Testis (tissue), 2 donors: ENCODE results near the gene CORIN.

Source experiments
- POLR2A ChIP-seq: fragments of 450-650 bp; IDR thresholded peaks from one replicate; pipeline ENCODE4 v1.6.1; 2017; ENCODE audit warnings: antibody characterized with exemption, mild to moderate bottlenecking, moderate library complexity
- TF ChIP-seq, protein P1 (sequence below), 3 experiments: fragments of 450-650 bp in 2 of 3; fragments of 200-600 bp in 1 of 3; sonication (generic) in 1 of 3; IDR thresholded peaks; one replicate each; pipeline ENCODE4 v1.5.1; 2016 to 2019; ENCODE audit warnings: antibody characterized with exemption in 3 of 3, mild to moderate bottlenecking in 2 of 3, moderate library complexity in 1 of 3

DNA sequence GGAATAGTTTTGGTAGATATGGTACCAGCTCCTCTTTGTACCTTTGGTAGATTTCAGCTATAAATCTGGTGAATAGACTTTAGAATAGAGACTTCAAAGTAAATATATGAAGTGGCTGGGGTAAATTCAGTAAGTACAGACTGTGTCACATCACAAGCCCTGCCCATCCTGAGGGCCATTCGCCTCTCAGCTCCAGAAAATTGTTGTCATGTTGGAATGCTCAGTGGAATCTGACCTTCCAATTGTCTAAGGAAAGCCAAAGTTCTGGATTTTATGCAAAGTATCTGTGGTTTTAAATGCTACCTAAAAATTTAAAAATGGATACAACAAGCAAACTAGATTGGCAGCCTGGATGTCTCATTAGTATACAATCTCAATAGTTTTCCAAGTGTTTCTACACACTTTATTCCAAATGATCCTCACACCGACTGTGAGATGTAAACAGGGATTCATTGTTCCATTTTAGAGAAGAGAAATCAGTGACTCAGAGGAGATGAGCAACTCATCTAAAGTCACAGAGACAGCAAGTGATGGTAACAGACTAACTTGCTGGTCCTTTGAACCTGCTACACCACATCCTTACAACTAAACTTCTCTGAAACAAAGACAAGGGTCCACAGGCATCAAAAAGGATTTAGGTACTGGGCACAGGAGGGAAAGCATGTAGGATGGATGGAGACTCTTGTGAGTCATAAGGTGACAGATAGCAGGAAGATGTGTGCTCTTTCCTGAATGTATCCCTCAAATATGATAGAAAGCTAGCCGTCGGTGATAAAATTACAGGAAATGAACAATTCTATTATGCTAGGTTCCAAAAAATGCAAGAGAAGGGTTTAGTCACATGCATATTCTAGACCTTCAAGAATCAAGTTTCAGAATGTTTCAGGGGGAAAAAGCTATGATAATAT, 225.5 kb downstream of the CORIN start:
- TF ChIP-seq, protein P1, sequence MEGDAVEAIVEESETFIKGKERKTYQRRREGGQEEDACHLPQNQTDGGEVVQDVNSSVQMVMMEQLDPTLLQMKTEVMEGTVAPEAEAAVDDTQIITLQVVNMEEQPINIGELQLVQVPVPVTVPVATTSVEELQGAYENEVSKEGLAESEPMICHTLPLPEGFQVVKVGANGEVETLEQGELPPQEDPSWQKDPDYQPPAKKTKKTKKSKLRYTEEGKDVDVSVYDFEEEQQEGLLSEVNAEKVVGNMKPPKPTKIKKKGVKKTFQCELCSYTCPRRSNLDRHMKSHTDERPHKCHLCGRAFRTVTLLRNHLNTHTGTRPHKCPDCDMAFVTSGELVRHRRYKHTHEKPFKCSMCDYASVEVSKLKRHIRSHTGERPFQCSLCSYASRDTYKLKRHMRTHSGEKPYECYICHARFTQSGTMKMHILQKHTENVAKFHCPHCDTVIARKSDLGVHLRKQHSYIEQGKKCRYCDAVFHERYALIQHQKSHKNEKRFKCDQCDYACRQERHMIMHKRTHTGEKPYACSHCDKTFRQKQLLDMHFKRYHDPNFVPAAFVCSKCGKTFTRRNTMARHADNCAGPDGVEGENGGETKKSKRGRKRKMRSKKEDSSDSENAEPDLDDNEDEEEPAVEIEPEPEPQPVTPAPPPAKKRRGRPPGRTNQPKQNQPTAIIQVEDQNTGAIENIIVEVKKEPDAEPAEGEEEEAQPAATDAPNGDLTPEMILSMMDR (IDR thresholded peaks at IDR 0.05), result no peak
- TF ChIP-seq POLR2A, result no peak
